Endometrial microvascular endothelial cells (primary cell): ENCODE measurements around the gene FOXM1. TPM values are rescaled to one million over a fixed set of nuclear protein-coding genes. Genes with fewer than 3 reads are reported as not detected.

ENCODE experiments used
- in situ Hi-C: cut with HindIII; loops from 2 replicates; pipeline ENCODE4 v1.10.0; 2017; ENCODE audit warnings: low sequenced_read_pairs, low pct_unique_long_range_greater_than_20kb; ENCODE audit errors: inconsistent ontology term
- total RNA-seq: library from RNA; depleted of rRNA; stranded (reverse); fragments of >200 nt; gene quantifications from one replicate; pipeline ENCODE4 v1.2.3, GENCODE V29; 2015; ENCODE audit errors: inconsistent ontology term

Gene FOXM1
- 57.3 TPM for total RNA-seq

DNA sequence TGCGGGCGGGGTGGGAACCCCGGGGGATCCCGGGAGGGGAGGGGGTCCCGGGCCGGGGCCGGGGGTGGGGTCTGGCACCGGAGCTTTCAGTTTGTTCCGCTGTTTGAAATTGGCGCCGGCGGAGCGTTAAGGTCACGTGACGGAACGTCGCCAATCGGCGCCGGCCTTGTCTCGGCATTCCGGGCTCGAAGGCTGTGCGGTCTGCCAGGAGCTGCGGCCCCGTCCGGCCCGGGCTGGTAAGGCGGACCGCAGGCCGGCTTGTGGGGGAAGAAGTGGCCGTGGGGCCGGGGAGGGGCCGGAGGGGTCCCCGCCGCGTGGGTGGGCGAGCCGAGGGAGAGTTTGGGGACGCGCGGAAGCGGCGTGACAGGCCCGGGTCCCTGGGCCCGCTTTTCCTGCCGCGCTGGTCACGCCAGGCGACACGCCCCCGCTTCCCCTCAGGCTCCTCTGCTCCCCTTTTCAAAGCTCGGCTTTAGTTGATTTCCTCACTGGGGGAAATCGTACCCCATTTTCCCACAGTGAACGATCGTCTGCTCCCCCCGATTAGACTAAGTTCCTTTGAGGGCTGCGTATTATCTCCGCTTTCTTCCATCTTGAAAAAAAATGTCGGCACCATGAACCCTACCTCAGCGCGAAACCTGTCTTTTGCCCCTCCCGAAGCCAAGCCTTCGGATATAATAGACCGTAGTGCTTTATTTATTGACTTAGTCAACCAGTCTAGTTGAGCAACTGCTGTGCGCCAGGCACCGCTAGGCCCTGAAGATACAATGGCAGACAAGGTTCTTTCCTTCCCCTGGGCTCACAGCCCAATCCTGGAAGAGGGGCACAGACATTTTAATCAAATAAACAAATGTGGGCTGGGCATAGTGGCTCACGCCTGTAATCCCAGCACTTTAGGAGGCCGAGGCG is at the start of gene FOXM1, which contains the start of gene RHNO1:
Gene FOXM1, minus strand, starts transcription at position 128 of the 906 bp plus-strand sequence. CDS start 2,696 bp downstream, outside the sequence.
Gene RHNO1, plus strand, starts transcription at position 177 of the 906 bp plus-strand sequence. CDS start 8,144 bp downstream, outside the sequence.
- in situ Hi-C loops = no loop called here

DNA sequence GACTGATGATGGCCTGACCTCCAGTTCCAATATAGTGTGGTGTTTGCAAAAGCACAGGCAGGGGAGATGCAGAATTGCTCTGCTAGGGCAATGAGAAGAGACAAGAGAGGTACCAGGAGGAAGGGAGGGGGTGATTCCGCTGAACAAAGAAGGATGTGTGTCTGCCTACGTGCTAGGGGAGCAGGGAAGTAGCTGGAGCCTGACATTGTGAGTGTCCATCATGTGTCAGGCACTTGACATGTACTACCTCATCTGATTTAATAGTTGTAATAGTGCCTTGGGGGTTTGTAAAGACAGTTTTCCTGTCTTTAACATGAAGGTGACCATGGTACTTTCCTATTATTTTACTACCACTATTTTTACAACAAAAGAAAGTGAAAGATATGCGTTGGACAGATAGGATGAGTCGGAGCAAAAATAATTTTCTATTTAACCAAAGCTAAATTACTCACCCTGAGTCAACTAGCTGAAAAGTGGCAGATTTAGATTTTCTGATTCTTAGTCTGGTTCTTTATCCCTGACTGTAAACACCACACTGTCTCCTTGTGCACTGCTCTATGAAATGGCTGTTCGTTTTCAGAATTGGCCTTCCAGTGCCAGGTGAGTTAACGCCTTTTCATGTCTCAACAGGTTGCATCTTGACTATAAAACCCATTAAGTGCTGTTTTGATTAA is 48.5 kb upstream of the FOXM1 start:
- in situ Hi-C loops = no loop called here

- in situ Hi-C loops = no loop called here
Measured at GRCh38 chr12:2924019-2924418, 47.0 kb upstream of the FOXM1 start.

GRCh38 chr12:2923057-2923456 is 46.1 kb upstream of the FOXM1 start:
- in situ Hi-C loops = no loop called here

- in situ Hi-C loops = no loop called here
Measured at GRCh38 chr12:2922329-2922728, 45.4 kb upstream of the FOXM1 start.

DNA sequence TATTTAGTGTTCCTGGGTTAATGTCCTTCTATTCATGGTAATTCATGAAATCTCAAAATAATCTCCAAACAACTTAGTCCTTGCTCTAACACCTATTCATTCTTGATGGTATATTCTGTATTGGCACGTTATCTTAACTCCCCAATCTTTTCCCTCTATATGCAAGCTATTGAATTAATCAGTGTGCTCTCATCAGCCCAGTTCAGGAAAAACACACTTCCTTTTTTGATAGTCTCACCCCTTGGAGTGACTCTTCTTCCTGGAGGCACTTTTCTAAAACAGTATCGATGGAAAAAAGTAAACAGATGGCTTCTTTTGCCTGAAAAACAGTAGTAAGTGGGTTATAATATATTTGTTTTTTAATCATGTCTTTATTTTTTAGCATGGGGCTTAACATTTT is 42.3 kb upstream of the FOXM1 start:
- in situ Hi-C loops = no loop called here

- in situ Hi-C loops = no loop called here
Measured at GRCh38 chr12:2912216-2912575, 35.2 kb upstream of the FOXM1 start.

DNA sequence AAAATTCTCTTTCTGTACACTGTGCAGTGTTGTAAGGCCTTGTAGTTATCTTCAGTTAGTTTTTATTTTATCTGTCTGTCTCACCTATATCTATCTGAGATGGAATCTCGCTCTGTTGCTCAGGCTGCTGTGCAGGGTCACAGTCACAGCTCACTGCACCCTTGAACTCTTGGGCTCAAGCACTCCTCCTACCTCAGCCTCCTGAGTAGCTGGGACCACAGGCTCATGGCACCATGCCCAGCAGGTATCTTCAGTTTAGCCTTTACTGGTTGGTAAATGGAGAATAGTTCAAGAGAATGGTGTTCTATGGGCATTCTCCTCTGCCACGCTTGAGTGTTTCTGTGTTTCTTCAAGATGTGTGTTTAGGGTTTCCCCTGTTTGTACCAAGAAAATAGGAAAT is 27.3 kb upstream of the FOXM1 start:
- in situ Hi-C loops = no loop called here

- in situ Hi-C loops = no loop called here
Measured at GRCh38 chr12:2902272-2902880, 25.4 kb upstream of the FOXM1 start.

DNA sequence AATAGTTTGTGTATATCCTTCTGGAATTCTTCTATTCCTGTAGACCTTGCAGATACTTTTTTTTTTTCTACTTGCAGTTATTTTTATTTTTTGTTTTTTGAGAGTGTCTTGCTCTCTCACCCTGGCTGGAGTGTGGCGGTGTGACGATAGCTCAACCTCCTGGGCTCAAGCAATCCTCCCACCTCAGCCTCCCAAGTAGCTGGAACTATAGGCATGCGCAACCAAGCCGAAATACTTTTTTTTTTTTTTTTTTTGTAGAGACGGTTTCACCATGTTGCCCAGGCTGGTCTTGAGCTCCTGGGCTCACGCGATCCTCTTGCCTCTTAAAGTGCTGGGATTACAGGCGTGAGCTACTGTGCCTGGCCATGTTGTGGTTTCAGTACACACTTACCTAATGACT is 23.7 kb upstream of the FOXM1 start:
- in situ Hi-C loops = no loop called here

GRCh38 chr12:2897418-2897817 is 20.4 kb upstream of the FOXM1 start:
- in situ Hi-C loops = no loop called here

DNA sequence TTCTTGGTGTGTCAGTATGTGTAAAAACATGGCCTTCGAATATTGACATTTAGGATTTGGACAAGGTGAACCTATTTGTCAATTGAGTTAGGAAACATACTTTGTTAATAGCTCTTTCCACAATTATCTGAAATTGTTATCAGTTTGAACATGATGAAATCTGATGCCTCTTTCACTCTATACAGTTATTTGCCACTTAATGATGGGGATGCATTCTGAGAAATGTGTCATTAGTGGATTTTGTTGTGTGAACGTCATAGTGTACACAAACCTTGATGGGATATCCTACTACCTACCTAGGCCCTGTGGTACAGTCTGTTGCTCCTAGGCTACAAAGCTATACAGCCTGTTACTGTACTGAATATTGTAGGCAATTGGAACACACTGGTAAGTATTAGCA is 18.5 kb upstream of the FOXM1 start:
- in situ Hi-C loops = no loop called here

GRCh38 chr12:2895051-2895451 is 18.1 kb upstream of the FOXM1 start:
- in situ Hi-C loops = no loop called here

GRCh38 chr12:2893007-2893406 is 16.0 kb upstream of the FOXM1 start:
- in situ Hi-C loops = no loop called here

- in situ Hi-C loops = no loop called here
Measured at GRCh38 chr12:2892246-2892645, 15.3 kb upstream of the FOXM1 start.

GRCh38 chr12:2891240-2892053 is 14.5 kb upstream of the FOXM1 start:
- in situ Hi-C loops = no loop called here

DNA sequence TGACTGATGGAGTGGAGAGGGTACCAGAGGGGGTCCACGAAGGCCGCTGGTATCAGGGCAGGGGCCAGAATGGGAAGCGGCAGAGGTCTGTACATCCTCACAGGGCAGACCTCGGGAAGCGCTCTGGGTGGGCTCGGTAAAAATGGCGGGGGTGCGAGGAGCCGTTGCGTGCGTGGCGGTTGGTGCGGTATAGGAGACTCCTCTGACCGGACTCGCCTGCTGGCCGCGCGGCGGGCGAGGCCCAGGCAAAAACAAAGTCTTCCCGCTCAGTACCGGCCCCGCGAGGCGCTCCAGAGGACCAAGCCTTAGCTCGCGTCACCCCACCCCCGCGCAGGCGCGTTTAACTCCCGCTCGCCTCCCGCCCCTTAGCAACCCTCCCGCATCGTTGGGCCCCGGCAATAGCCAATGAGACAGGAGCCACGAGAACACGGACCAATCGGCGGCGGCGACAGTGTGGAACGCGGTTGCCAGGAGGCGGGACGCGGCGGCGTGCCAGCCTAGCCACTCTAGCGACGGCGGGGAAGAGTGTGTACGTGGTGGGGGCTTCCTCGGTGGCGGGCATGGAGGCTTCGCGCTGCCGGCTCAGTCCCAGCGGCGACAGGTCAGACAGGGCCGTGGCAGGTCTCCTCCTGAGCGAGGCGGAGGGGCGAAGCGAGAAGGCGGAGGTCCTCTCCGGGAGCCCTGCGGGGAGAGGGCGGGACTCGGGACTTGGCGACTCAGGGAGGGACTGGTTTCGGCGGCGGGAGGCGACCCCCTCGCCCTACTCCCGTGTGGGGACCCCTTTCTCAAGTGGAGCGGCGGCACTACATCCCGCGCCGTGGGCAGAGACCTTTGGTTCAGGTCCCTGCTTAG is 13.6 kb upstream of the FOXM1 start, which contains the start of gene TULP3:
Gene TULP3, plus strand, starts transcription at position 504 of the 852 bp plus-strand sequence. Its CDS starts 57 bp downstream, at position 561.
- in situ Hi-C loops = no loop called here

- in situ Hi-C loops = no loop called here
Measured at GRCh38 chr12:2890001-2890387, 13.0 kb upstream of the FOXM1 start.
